NT2/D1 (cell line): ENCODE data around the gene C6orf120.

Experiments
- YY1 ChIP-seq: IDR thresholded peaks from 2 replicates; pipeline ENCODE4 v1.6.1; 2011; ENCODE audit not compliant: insufficient read length, insufficient read depth
- ZNF274 ChIP-seq: IDR thresholded peaks from 2 replicates; pipeline ENCODE4 v1.6.1; 2011; ENCODE audit warnings: mild to moderate bottlenecking, low read depth, low read length

DNA sequence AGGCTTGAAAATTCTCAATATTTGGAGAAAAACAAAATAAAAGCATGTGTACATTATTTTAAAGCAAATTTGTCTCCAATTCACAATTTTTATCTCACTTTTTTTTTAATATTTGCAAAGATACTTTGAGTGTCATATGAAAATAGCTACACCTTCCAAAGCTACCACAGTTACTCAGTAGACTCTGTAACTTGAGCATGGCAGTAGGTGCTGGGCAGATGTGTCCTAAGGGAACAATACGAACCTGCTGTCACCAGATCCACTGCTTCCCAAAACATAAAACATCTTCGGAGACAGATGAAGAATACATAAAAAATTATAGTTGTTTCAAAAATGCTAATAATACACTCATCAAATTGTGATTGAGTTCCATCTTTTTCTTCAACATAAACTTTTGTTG lies 10.7 kb upstream of the C6orf120 start:
- TF ChIP-seq YY1: no peak
- TF ChIP-seq ZNF274: no peak
